GM19452 (cell line): ENCODE results near the gene RAB10.
"Not testable (repeated sequence)": the region's sequence is repeated elsewhere in the genome, so short reads cannot be mapped to it uniquely, and the experiment has no call there.

Source experiments
- ATAC-seq: cut with Tn5 transposase; IDR thresholded peaks from one replicate; pipeline ENCODE4 v1.9.1; 2021; ENCODE audit not compliant: unreplicated experiment

RAB10 gene

GRCh38 chr2:26016012-26016705, 17.7 kb upstream of the RAB10 start:
- no peak for ATAC-seq

- not testable (repeated sequence) for ATAC-seq
These were observed 17.2 kb upstream of the RAB10 start for GRCh38 chr2:26016706-26017045.

- ATAC-seq: no peak
These were observed 16.3 kb upstream of the RAB10 start for GRCh38 chr2:26017464-26018183.

GRCh38 chr2:26018184-26019055, 15.5 kb upstream of the RAB10 start:
- ATAC-seq: no peak

GRCh38 chr2:26020231-26020640, 13.6 kb upstream of the RAB10 start:
- no peak for ATAC-seq

GRCh38 chr2:26024260-26024659, 9.6 kb upstream of the RAB10 start:
- ATAC-seq: no peak

- ATAC-seq: no peak
These were observed 8.4 kb upstream of the RAB10 start for GRCh38 chr2:26025509-26025908.

GRCh38 chr2:26028083-26028482, 5.8 kb upstream of the RAB10 start:
- not testable (repeated sequence) for ATAC-seq

- peak; percentile 13 for ATAC-seq
These were observed 1.2 kb upstream of the RAB10 start for GRCh38 chr2:26032586-26033269.

GRCh38 chr2:26033270-26033817, 540 bp upstream of the RAB10 start:
- peak; percentile 31 for ATAC-seq

GRCh38 chr2:26034637-26034992, 731 bp downstream of the RAB10 start:
- ATAC-seq: no peak

GRCh38 chr2:26035090-26035743, 1.3 kb downstream of the RAB10 start:
- no peak for ATAC-seq

GRCh38 chr2:26039603-26040323, 5.9 kb downstream of the RAB10 start:
- no peak for ATAC-seq

GRCh38 chr2:26043109-26043508, 9.2 kb downstream of the RAB10 start:
- no peak for ATAC-seq

- ATAC-seq: peak; percentile 53
These were observed 10.2 kb downstream of the RAB10 start for GRCh38 chr2:26043862-26044696.

GRCh38 chr2:26048791-26049190, 14.9 kb downstream of the RAB10 start:
- ATAC-seq: no peak

GRCh38 chr2:26049641-26050040, 15.8 kb downstream of the RAB10 start:
- no peak for ATAC-seq

GRCh38 chr2:26052740-26053139, 18.9 kb downstream of the RAB10 start:
- ATAC-seq: no peak
